ENCODE results near the gene NKD1. TPM values are rescaled to one million over a fixed set of nuclear protein-coding genes. Genes with fewer than 3 reads are reported as not detected.

Gene NKD1
- total RNA-seq, 2 experiments from 2014 or later: 0.04 to 0.06 TPM

DNA sequence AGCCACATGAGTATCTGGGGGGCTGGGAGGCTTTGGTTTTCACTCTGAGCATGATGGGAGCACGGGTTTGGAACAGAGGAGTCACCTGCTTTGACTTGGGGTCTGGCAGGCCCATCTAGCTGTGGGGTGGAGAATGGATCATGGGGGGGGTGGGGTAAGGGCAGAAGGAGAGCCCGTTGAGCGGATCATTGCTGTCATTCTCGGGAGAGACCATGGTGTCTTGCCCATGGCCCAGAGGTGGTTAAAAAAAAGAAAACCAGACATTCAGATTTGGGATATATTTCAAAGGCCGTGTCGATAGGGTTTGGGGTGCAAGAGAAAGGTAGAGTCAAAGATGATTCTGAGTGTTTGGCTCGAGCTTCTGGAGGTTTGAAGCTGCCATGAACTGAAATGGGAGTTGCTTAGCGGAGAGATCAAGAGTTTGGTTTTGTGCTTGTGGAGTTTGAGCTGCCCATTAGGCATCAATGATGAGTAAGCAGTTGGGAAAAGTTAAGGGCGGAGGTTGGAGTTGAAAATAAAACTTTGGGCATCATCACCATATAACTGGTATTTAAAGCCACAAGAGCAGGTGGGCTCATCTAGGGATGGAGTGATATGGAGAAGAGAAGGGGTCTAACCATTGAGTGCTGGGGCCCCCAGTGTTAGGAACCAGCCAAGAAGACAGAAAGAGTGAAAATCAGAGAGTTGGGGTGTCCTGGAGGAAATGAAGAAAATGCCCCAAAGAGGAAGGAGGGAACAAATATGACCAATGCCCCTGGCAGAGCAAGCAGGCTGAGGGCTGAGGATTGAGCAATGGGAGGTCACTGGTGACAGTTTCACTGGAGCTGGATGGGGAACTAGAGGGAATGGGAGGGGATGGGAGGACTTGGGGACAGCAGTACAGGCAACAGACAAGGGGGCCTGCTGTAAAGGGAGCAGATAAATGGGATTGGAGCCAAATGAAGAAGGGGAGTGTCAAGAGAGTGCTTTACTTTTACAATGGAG is 147.1 kb downstream of the NKD1 start:
- Histone ChIP-seq H3K9me2 (ENCODE audit: insufficient read depth, low read length) (no peaks in the 10 kb centered on the region), H2AFZ (ENCODE audit: low read length) (no peak overlapping the region), H3K36me3 (ENCODE audit: insufficient read depth, low read length) (no peaks in the 10 kb centered on the region), H3K79me2 (ENCODE audit: insufficient read depth, low read depth, low read length) (no peaks in the 10 kb centered on the region), H3K27ac (ENCODE audit: low read depth, low read length, poor library complexity, severe bottlenecking) (no peak overlapping the region), H3K4me2 (ENCODE audit: low read length) (no peak overlapping the region), H3K4me3 (ENCODE audit: low read depth, low read length, poor library complexity, severe bottlenecking) (no peak overlapping the region), H4K20me1 (ENCODE audit: insufficient read depth, low read length) (no peaks in the 10 kb centered on the region), H3K4me1 (ENCODE audit: insufficient read depth, low read length, poor library complexity, severe bottlenecking) (no peaks in the 10 kb centered on the region), H3K9me3 (ENCODE audit: low read length) (no peaks in the 10 kb centered on the region)
- intact Hi-C loops (cut with micrococcal nuclease; ENCODE audit: unreplicated experiment): no loop called here
- BruUV-seq (replicated peaks): no TSS peak
- POLR2A ChIA-PET: interaction anchor here (0.7 kb wide), 1 partner anchor 1596 kb away, joined by 4 read pairs; no protein-coding TSS in a partner anchor
- TF ChIP-seq EZH2phosphoT487 (IDR thresholded peaks at IDR 0.05; ENCODE audit: borderline replicate concordance, low read depth, low read length): no peak
- TF ChIP-seq, protein P1, sequence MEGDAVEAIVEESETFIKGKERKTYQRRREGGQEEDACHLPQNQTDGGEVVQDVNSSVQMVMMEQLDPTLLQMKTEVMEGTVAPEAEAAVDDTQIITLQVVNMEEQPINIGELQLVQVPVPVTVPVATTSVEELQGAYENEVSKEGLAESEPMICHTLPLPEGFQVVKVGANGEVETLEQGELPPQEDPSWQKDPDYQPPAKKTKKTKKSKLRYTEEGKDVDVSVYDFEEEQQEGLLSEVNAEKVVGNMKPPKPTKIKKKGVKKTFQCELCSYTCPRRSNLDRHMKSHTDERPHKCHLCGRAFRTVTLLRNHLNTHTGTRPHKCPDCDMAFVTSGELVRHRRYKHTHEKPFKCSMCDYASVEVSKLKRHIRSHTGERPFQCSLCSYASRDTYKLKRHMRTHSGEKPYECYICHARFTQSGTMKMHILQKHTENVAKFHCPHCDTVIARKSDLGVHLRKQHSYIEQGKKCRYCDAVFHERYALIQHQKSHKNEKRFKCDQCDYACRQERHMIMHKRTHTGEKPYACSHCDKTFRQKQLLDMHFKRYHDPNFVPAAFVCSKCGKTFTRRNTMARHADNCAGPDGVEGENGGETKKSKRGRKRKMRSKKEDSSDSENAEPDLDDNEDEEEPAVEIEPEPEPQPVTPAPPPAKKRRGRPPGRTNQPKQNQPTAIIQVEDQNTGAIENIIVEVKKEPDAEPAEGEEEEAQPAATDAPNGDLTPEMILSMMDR (conservative IDR thresholded peaks at IDR 0.05; ENCODE audit: low read length): no peak
- DNase-seq (ENCODE audit: low spot score): no peak
- CTCF ChIA-PET (ENCODE audit: unreplicated experiment): no interaction called here

DNA sequence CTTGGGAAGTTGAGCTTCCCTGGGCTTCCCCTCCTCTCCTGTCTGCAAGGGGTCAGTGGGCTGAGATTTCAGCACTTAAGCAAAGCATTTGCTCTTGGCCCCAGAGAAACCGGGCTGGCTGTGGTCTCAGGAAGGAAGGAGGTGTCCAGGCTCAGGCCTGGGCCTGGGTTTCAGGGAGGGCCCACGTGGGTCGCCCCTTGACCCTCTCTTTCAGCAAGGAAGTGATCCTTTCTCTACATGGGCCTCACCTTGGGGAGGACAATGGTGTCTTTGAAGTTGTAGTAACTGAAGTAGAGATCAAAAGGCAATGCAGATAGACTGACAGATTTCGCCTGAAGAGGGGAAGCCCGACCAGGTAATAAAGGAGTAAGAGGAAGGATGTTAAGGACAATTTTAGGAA is 147.9 kb downstream of the NKD1 start:
- ChIA-PET POLR2A (no interaction called here), CTCF (ENCODE audit: unreplicated experiment) (no interaction called here)
- no peak for DNase-seq (ENCODE audit: low spot score)
- intact Hi-C loops (cut with micrococcal nuclease; ENCODE audit: unreplicated experiment): no loop called here
- Histone ChIP-seq H3K36me3 (ENCODE audit: insufficient read depth, low read length) (no peaks in the 10 kb centered on the region), H3K4me2 (ENCODE audit: low read length) (no peak overlapping the region), H3K27ac (ENCODE audit: low read depth, low read length, poor library complexity, severe bottlenecking) (no peak overlapping the region), H2AFZ (ENCODE audit: low read length) (no peak overlapping the region), H3K4me1 (ENCODE audit: insufficient read depth, low read length, poor library complexity, severe bottlenecking) (no peaks in the 10 kb centered on the region), H4K20me1 (ENCODE audit: insufficient read depth, low read length) (no peaks in the 10 kb centered on the region), H3K4me3 (ENCODE audit: low read depth, low read length, poor library complexity, severe bottlenecking) (no peak overlapping the region), H3K79me2 (ENCODE audit: insufficient read depth, low read depth, low read length) (no peaks in the 10 kb centered on the region), H3K9me2 (ENCODE audit: insufficient read depth, low read length) (no peaks in the 10 kb centered on the region), H3K9me3 (ENCODE audit: low read length) (no peaks in the 10 kb centered on the region)
- BruUV-seq (replicated peaks): no TSS peak
- TF ChIP-seq EZH2phosphoT487 (IDR thresholded peaks at IDR 0.05; ENCODE audit: borderline replicate concordance, low read depth, low read length): no peak
- TF ChIP-seq, protein P1 (conservative IDR thresholded peaks at IDR 0.05; ENCODE audit: low read length): no peak
